OCI-LY3 (cell line): ENCODE results near the gene CYFIP2.

Experiments used
- EZH2phosphoT487 ChIP-seq: fragments of 200-600 bp; shearing (Covaris generic); IDR thresholded peaks from 2 replicates; pipeline ENCODE4 v1.6.1; 2018; ENCODE audit warnings: antibody characterized with exemption, mixed run types, low read depth
- TF ChIP-seq, protein P1 (sequence below): fragments of 200-600, 300-600 bp; sonication (generic); IDR thresholded peaks from 2 replicates; pipeline ENCODE4 v1.5.1; 2014; ENCODE audit warnings: antibody characterized with exemption, low read length, low read depth

DNA sequence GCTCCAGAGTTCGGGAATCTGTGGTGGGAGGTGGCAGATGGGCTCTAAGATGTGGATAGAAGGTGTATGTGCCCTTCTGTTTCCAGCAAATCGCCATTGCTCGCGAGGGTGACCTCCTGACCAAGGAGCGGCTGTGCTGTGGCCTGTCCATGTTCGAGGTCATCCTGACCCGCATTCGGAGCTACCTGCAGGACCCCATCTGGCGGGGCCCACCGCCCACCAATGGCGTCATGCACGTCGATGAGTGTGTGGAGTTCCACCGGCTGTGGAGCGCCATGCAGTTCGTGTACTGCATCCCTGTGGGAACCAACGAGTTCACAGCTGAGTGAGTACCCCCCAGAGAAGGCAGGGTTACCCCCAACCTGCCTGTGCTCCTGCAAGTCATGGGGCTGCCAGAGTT is 123.2 kb downstream of the CYFIP2 start:
- TF ChIP-seq EZH2phosphoT487 = no peak
- TF ChIP-seq, protein P1, sequence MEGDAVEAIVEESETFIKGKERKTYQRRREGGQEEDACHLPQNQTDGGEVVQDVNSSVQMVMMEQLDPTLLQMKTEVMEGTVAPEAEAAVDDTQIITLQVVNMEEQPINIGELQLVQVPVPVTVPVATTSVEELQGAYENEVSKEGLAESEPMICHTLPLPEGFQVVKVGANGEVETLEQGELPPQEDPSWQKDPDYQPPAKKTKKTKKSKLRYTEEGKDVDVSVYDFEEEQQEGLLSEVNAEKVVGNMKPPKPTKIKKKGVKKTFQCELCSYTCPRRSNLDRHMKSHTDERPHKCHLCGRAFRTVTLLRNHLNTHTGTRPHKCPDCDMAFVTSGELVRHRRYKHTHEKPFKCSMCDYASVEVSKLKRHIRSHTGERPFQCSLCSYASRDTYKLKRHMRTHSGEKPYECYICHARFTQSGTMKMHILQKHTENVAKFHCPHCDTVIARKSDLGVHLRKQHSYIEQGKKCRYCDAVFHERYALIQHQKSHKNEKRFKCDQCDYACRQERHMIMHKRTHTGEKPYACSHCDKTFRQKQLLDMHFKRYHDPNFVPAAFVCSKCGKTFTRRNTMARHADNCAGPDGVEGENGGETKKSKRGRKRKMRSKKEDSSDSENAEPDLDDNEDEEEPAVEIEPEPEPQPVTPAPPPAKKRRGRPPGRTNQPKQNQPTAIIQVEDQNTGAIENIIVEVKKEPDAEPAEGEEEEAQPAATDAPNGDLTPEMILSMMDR = no peak
